ENCODE measurements around the gene SCO2.

GRCh38 chr22:50540381-50540780, 15.0 kb upstream of the SCO2 start:
- no peak for TF ChIP-seq POLR2A (IDR thresholded peaks at IDR 0.05)
- no peak for TF ChIP-seq CTCF (IDR thresholded peaks at IDR 0.05)
- TF ChIP-seq EP300 (IDR thresholded peaks at IDR 0.05): no peak

All from tibial nerve (tissue), 4 donors.